Ovary (tissue), 9 donors: Measurements from ENCODE around the gene TSPAN5. TPM values are rescaled to one million over a fixed set of nuclear protein-coding genes. Genes with fewer than 3 reads are reported as not detected.

Experiments
- DNase-seq, 5 donors: peaks; one replicate each; pipeline ENCODE4 v3.0.0-alpha.2; 2019 to 2020
- H3K27ac ChIP-seq, 2 donors: fragments of 200-600 bp; one replicate each; pipeline versions ENCODE4 v1.5.1 to v1.8.0; 2019 to 2022
- H3K27me3 ChIP-seq: fragments of 200-600 bp; one replicate; pipeline ENCODE4 v1.8.0; 2022
- H3K36me3 ChIP-seq: fragments of 200-600 bp; sonication (generic); one replicate; pipeline ENCODE4 v1.5.1; 2019
- H3K4me1 ChIP-seq: one replicate; pipeline ENCODE4 v1.8.1; 2013; ENCODE audit warnings: mild to moderate bottlenecking, moderate library complexity; ENCODE audit not compliant: insufficient read depth
- H3K4me3 ChIP-seq: fragments of 200-600 bp; sonication (generic); one replicate; pipeline ENCODE4 v1.5.1; 2017
- H3K9me3 ChIP-seq, 2 donors: fragments of 200-600 bp in 1 of 2; sonication (generic) in 1 of 2; one replicate each; pipeline versions ENCODE4 v1.5.1 to v1.8.1; 2013 to 2019; ENCODE audit warnings: mild to moderate bottlenecking in 1 of 2, moderate library complexity in 1 of 2
- CTCF ChIP-seq, 3 donors: fragments of 450-650 bp in 2 of 3; fragments of 200-600 bp in 1 of 3; IDR thresholded peaks; one replicate each; pipeline versions ENCODE4 v1.5.1 to v1.8.0; 2016 to 2022; ENCODE audit warnings: antibody characterized with exemption in 3 of 3, mild to moderate bottlenecking in 1 of 3
- EP300 ChIP-seq: sonication (generic); formaldehyde crosslinking; IDR thresholded peaks from one replicate; pipeline ENCODE4 v1.6.1; 2017; ENCODE audit warnings: antibody characterized with exemption
- POLR2A ChIP-seq: fragments of 450-650 bp; IDR thresholded peaks from one replicate; pipeline ENCODE4 v1.6.1; 2017; ENCODE audit warnings: antibody characterized with exemption, mild to moderate bottlenecking, moderate library complexity
- WGBS, 3 donors: extraction: QIAGEN DNeasy Blood & Tissue Kit in 1 of 3; methylation state at CpG; one replicate each; pipeline versions ENCODE4 v1.1.5 to v1.1.7; 2013 to 2017; 5-methylcytosine and 5-hydroxymethylcytosine counted together
- intact Hi-C, 4 donors: fragments of 100-400 bp; cut with DNase I; formaldehyde crosslinking; loops; one replicate each; pipeline versions ENCODE4 v1.11.0 to v1.15.1; 2022 to 2023
- polyA plus RNA-seq, 2 donors: library from polyadenylated mRNA; stranded (reverse); fragments of 200-250 nt in 1 of 2; fragments of 350-450 nt in 1 of 2; fragmentation: Illumina TruSeq in 1 of 2; extraction: RNeasy Lipid Tissue Mini Kit (QIAGEN cat#74804) in 1 of 2; gene quantifications; one replicate each; pipeline ENCODE4 v1.2.3, GENCODE V29; 2013 to 2014
- total RNA-seq, 7 donors: library from RNA; depleted of rRNA in 2 of 7; stranded (reverse); fragments of >200 nt in 2 of 7; fragmentation: NEBNext Ultra II Directional in 3 of 7; extraction: Animal tissue kit (Norgen Biotek cat#: 25700) in 3 of 7; gene quantifications; one replicate each; pipeline versions ENCODE4 v1.1.0 to v1.2.4, GENCODE V29; 2016 to 2023
- donor health status: DM: no; HTN: no; CAD: no; lungs with moderate emphysema.
- donor health status: DM: no; HTN: no; CAD: no.
- donor health status: Bipolar disorder and iron deficiency.
- donor health status: DM: yes; HTN: yes; CAD: no.
- donor health status: DM: no; HTN: no; CAD: no.
- donor health status: DM: yes; HTN: yes; CAD: no.

Gene TSPAN5
- total and polyA plus RNA-seq, 9 donors, result 34.0 to 69.5 (median 48.2) TPM

GRCh38 chr4:98584265-98584664 is 74.1 kb downstream of the TSPAN5 start:
- no peaks in the 10 kb centered on the region for H3K9me3 ChIP-seq
- no peak for DNase-seq
- H3K27me3 ChIP-seq, result no peaks in the 10 kb centered on the region
- WGBS, 3 donors, result 98 to 100% (median 99%) methylated on average over 1 of the region's 1 CpG
- intact Hi-C loops, result no loop called here
- H3K36me3 ChIP-seq, result no peaks in the 10 kb centered on the region
- H3K4me1 ChIP-seq, result peaks cover 20% of the 10 kb centered on the region
- H3K27ac ChIP-seq, result peak overlapping the region in 1 of 2 donors; percentile 8
- no peak for TF ChIP-seq CTCF (IDR thresholded peaks at IDR 0.05)
- no peak for TF ChIP-seq POLR2A
- TF ChIP-seq EP300, result no peak
- no peak overlapping the region for H3K4me3 ChIP-seq

GRCh38 chr4:98583265-98583664 is 75.1 kb downstream of the TSPAN5 start:
- 43 to 52% (median 48%) methylated on average over 4 of the region's 4 CpGs for WGBS, 3 donors
- no peak for DNase-seq
- TF ChIP-seq EP300, result no peak
- no peak for TF ChIP-seq CTCF (IDR thresholded peaks at IDR 0.05)
- no peak for TF ChIP-seq POLR2A
- Histone ChIP-seq H3K27ac (no peak overlapping the region), H3K4me3 (no peak overlapping the region), H3K36me3 (no peaks in the 10 kb centered on the region), H3K9me3 (no peaks in the 10 kb centered on the region), H3K27me3 (no peaks in the 10 kb centered on the region), H3K4me1 (peaks cover 22% of the 10 kb centered on the region)
- intact Hi-C loops, result no loop called here

- no peaks in the 10 kb centered on the region for H3K9me3 ChIP-seq
- H3K27ac ChIP-seq, result peak overlapping the region in 1 of 2 donors; percentile 3
- intact Hi-C loops, result no loop called here
- WGBS, 3 donors, result 32 to 49% (median 35%) methylated on average over 3 of the region's 3 CpGs
- no peak for DNase-seq
- H3K4me1 ChIP-seq, result peaks cover 18% of the 10 kb centered on the region
- no peaks in the 10 kb centered on the region for H3K36me3 ChIP-seq
- no peaks in the 10 kb centered on the region for H3K27me3 ChIP-seq
- no peak for TF ChIP-seq POLR2A
- no peak for TF ChIP-seq EP300
- no peak for TF ChIP-seq CTCF (IDR thresholded peaks at IDR 0.05)
- no peak overlapping the region for H3K4me3 ChIP-seq
These were observed 77.3 kb downstream of the TSPAN5 start for GRCh38 chr4:98581126-98581525.

- Histone ChIP-seq H3K27me3 (no peaks in the 10 kb centered on the region), H3K4me3 (no peak overlapping the region), H3K27ac (peak overlapping the region in 1 of 2 donors; percentile 10), H3K36me3 (no peaks in the 10 kb centered on the region), H3K4me1 (peaks cover 18% of the 10 kb centered on the region), H3K9me3 (no peaks in the 10 kb centered on the region)
- TF ChIP-seq POLR2A (no peak), EP300 (no peak), CTCF (IDR thresholded peaks at IDR 0.05) (no peak)
- WGBS, 3 donors, result 3 to 8% (median 4%) methylated on average over 2 of the region's 2 CpGs
- intact Hi-C loops, result no loop called here
- DNase-seq, result no peak
These were observed 80.5 kb downstream of the TSPAN5 start for GRCh38 chr4:98577956-98578355.
